Neural progenitor cell (in vitro differentiated cells): ENCODE data around the gene KAT7.

Source experiments
- EZH2 ChIP-seq: fragments of 200-600 bp; sonication (generic); IDR thresholded peaks from 2 replicates; pipeline ENCODE4 v1.6.1; 2017; ENCODE audit warnings: antibody characterized with exemption, mild to moderate bottlenecking, moderate library complexity
- EZH2phosphoT487 ChIP-seq: fragments of 200-600 bp; sonication (generic); IDR thresholded peaks from 2 replicates; pipeline ENCODE4 v1.6.1; 2017; ENCODE audit warnings: antibody characterized with exemption
- TF ChIP-seq, protein P1 (sequence below): fragments of 200-600 bp; sonication (generic); IDR thresholded peaks from 2 replicates; pipeline ENCODE4 v1.5.1; 2017; ENCODE audit warnings: antibody characterized with exemption, mild to moderate bottlenecking

DNA sequence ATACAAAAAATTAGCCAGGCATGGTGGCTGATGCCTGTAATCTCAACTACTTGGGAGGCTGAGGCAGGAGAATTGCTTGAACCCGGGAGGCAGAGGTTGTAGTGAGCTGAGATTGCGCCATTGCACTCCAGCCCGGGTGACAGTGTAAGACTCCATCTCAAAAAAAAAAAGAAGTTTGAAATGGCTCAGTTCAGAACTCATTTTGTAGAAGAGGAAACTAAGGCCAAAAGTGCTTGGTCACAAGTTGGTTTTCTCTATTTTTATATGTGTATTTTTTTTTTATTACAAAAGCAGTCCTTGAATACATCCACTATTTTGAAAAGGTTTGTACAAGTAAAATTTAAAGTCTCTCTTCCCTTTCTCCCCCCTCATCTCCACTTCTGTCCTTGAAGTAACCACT is 53.9 kb downstream of the KAT7 start:
- TF ChIP-seq, protein P1, sequence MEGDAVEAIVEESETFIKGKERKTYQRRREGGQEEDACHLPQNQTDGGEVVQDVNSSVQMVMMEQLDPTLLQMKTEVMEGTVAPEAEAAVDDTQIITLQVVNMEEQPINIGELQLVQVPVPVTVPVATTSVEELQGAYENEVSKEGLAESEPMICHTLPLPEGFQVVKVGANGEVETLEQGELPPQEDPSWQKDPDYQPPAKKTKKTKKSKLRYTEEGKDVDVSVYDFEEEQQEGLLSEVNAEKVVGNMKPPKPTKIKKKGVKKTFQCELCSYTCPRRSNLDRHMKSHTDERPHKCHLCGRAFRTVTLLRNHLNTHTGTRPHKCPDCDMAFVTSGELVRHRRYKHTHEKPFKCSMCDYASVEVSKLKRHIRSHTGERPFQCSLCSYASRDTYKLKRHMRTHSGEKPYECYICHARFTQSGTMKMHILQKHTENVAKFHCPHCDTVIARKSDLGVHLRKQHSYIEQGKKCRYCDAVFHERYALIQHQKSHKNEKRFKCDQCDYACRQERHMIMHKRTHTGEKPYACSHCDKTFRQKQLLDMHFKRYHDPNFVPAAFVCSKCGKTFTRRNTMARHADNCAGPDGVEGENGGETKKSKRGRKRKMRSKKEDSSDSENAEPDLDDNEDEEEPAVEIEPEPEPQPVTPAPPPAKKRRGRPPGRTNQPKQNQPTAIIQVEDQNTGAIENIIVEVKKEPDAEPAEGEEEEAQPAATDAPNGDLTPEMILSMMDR, result no peak
- TF ChIP-seq EZH2 (no peak), EZH2phosphoT487 (no peak)
